T follicular helper cell (primary cell): Measurements from ENCODE around the gene PPME1.
"Not testable (repeated sequence)": the region's sequence is repeated elsewhere in the genome, so short reads cannot be mapped to it uniquely, and the experiment has no call there.

Source experiments
- DNase-seq: peaks from one replicate; pipeline ENCODE4 v3.0.0-alpha.2; 2020; ENCODE audit warnings: low read depth
- total RNA-seq, 2 experiments: gene quantifications; one replicate each; lab custom pipeline; 2026; lab: John Stamatoyannopoulos, UW

The PPME1 gene, protein sequence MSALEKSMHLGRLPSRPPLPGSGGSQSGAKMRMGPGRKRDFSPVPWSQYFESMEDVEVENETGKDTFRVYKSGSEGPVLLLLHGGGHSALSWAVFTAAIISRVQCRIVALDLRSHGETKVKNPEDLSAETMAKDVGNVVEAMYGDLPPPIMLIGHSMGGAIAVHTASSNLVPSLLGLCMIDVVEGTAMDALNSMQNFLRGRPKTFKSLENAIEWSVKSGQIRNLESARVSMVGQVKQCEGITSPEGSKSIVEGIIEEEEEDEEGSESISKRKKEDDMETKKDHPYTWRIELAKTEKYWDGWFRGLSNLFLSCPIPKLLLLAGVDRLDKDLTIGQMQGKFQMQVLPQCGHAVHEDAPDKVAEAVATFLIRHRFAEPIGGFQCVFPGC
- 22.0 to 36.4 reads per million in 2 experiments for total RNA-seq

DNA sequence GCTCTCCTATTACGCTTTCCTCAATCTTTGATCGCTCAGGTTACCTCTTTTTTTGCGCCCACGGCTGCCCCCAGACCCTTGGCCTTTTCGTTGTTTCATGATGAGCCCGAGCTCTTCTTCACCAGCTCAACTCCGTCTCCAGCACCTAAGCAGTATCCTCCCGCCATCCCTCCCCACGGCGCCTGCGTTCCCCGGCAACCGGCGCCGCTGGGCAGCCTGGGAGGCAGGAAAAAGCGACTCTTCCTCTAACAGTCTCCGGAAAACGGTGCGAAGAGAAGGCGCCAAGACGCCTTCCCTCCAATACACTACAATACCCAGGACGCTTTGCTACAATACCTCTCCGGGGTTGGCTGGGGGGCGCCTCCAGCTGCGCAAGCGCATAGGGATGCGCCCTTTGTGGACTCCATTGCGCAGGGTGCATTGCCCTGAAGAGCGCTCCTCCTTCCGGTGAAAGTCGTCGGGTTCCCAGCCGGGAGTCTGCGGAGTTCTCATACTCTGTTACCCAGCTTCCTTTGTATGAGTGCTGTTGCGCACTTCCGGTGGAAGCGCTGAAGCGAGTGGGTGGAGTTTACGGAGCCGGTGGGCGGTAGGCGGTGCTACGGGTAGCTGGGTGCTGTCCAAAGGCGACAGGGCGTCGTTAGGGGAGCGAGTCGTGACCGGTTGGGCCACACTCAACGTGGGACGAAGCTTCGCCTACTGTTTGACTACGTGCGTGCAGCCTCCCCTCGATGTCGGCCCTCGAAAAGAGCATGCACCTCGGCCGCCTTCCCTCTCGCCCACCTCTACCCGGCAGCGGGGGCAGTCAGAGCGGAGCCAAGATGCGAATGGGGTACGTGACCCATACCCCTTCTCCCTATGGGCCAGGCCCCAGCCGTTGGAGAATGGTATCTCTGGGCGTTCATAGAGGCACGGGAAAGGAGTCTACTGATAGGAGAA lies at the start of gene PPME1, which contains the start of gene C2CD3:
PPME1 (plus strand) TSS at position 596 of the 936 bp plus-strand sequence; CDS start at position 729, 133 bp downstream.
C2CD3 (minus strand) TSS at position 309 of the 936 bp plus-strand sequence; CDS start at position 99, 210 bp downstream.
- peak; percentile 97 for DNase-seq

DNA sequence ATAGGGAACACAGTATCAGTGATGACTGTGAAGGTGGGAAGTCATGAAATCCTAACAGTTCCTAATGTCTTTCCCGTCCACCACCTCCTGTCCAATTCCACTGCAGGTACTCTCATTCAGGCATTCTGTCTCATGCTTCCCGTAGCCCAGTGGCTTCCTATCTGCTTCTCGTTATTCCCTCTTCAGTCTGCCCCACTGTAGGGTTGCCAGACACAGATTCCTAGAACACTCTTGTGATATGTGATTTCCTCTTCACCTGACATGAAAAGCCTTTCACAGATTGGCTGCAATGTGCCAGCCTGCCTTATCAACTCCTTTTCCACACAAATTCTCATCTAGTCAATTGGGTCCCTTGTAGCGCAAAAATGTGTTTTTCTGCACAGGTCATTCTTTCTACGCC lies 49.3 kb upstream of the PPME1 start:
- DNase-seq = no peak

GRCh38 chr11:74123008-74123448 lies 48.1 kb upstream of the PPME1 start:
- no peak for DNase-seq

DNA sequence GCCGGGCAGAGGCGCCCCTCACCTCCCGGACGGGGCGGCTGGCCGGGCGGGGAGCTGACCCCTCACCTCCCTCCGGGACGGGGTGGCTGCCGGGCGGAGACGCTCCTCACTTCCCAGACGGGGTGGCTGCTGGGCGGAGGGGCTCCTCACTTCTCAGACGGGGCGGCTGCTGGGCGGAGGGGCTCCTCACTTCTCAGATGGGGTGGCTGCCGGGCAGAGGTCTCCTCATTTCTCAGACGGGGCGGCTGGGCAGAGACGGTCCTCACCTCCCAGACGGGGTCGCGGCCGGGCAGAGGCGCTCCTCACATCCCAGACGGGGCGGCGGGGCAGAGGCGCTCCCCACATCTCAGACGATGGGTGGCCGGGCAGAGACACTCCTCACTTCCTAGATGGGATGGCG lies 42.0 kb upstream of the PPME1 start:
- DNase-seq = not testable (repeated sequence)

- no peak for DNase-seq
Measured at GRCh38 chr11:74132833-74133232, 38.3 kb upstream of the PPME1 start.

GRCh38 chr11:74133436-74133835 lies 37.7 kb upstream of the PPME1 start:
- DNase-seq = no peak

DNA sequence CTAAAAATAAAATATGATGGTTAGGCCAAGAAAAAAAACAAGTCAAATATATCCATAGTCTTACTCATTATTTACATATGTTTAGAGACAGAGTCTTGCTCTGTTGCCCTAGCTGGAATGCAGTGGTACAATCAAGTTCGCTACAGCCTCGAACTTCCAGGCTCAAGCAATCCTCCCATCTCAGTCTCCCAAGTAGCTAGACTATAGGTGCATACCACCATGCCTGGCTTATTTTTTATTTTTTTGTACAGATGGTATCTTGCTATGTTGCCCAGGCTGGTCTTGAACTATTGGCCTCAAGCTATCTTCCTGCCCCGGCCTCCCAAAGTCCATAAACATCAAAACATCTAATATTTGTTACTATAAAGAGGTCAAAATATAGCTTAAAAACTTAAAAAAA lies 36.4 kb upstream of the PPME1 start:
- DNase-seq = no peak

DNA sequence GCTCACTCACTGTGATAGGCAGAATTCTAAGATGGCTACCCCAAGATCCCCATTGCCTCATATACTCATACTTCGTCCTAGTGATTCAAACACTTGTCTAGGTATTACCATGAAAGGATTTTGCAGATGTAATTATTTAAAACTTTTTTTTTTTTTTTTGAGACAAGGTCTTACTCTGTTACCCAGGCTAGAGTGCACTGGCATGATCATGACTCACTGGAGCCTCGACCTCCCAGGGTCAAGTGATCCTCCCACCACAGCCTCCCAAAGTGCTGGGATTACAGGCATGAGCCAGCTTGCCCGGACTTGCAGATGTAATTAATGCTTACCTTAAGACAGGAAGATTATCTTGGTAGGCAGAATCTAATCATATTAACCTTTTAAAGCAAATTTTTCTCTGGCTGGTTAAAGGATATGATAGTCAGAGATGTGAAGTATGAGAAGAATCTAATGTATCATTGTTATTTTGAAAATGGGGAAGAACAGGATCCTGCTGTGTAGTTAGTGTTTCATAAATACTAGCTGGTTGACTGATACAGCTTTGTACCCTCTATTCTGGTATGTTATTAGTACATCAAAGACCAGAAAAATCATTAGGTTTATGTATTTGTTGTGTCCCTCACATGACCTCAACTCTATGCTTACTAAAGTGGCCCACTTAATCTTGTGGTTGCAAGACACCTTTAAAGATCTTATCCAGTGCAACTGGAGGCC lies 35.8 kb upstream of the PPME1 start:
- no peak for DNase-seq

GRCh38 chr11:74138021-74138420 lies 33.1 kb upstream of the PPME1 start:
- DNase-seq = no peak

GRCh38 chr11:74138572-74138971 lies 32.5 kb upstream of the PPME1 start:
- no peak for DNase-seq

DNA sequence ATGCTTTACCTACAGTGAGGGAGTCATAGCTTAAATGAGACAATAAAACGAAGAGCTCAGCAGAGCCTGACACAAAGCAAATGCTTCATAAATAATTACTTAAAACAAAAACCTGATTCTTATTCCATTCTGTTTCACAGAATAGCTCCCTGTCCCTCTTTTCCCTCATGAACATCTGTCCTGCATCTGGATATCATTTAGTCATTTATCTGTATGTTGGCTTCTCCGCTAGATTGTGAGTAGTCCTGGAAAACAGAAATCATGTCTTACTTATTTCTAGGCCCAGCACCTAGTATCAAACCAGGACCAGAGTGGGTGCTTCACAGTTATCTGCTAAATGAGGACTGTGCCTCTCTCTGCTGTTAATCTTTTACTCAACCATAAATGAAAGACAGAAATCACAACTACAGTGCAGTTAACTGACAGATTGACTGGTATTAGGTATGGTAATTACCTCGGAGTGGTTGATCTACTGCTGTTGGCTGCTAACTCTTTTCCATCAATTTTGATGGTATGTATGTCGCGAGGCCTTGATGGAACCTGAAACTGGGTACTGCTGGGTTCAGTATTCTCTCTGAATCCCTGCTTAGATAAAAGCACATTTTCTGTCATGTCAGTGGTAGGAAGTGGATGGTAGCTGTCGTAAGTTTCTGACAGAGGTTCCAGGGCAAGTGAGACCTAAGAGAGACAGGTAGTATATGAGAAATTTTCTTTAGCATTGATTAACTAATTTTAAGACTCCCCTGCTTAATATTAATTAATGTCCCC lies 31.8 kb upstream of the PPME1 start:
- DNase-seq = no peak

- DNase-seq = not testable (repeated sequence)
Measured at GRCh38 chr11:74139919-74140431, 31.1 kb upstream of the PPME1 start.

- no peak for DNase-seq
Measured at GRCh38 chr11:74141241-74141695, 29.8 kb upstream of the PPME1 start.

DNA sequence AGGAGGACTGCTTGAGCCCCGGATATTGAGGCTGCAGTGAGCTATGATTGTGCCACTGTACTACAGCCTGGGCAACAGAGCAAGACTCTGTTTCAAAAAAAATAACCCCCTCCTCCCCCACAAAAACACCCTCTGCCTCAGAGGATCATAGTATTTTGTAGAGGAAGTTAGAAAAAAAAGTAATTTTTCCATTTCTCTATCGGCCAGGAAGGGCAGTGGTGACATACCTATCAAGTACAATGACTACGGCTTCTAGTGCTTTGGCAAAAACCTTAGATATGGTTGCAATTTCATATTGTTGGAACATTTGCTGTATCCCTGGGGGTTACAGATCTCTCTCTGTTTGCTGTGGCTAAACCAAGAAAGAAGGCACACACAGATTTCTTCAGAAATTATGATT lies 29.2 kb upstream of the PPME1 start:
- no peak for DNase-seq

DNA sequence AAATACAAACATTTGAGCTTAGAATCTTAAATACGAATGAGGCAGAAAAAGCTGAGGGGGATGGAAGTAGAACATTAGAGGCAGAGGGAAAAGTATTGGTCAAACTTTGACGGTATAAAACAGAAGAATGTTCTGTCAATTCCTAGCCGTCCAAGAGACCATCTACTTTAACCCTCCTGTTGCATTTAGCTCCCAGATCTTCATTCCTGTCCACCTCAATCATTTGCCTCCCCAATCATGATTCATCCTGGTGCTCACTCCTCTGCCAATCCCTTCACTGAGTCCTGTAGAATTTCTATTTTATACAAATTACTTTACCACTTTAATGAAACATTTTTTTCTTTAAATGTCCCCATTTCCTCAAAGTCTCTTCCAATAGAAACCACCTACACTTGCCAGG lies 28.5 kb upstream of the PPME1 start:
- DNase-seq = no peak

GRCh38 chr11:74144592-74144991 lies 26.5 kb upstream of the PPME1 start:
- no peak for DNase-seq

- DNase-seq = no peak
Measured at GRCh38 chr11:74147199-74147929, 23.7 kb upstream of the PPME1 start.

GRCh38 chr11:74153224-74153623 lies 17.9 kb upstream of the PPME1 start:
- DNase-seq = no peak

- DNase-seq = no peak
Measured at GRCh38 chr11:74154620-74155281, 16.3 kb upstream of the PPME1 start.

GRCh38 chr11:74157169-74157568 lies 13.9 kb upstream of the PPME1 start:
- DNase-seq = no peak
